Suprapubic skin (tissue), 4 donors: ENCODE data around the gene TMEM225B.

Source experiments
- EP300 ChIP-seq: sonication (generic); formaldehyde crosslinking; IDR thresholded peaks from one replicate; pipeline ENCODE4 v1.6.1; 2017; ENCODE audit warnings: antibody characterized with exemption
- POLR2AphosphoS5 ChIP-seq, 3 donors: sonication (generic); formaldehyde crosslinking; IDR thresholded peaks; one replicate each; pipeline ENCODE4 v1.6.1; 2017; ENCODE audit warnings: antibody characterized with exemption in 3 of 3
- TF ChIP-seq, protein P1 (sequence below), 2 donors: fragments of 200-600 bp in 1 of 2; fragments of 450-650 bp in 1 of 2; sonication (generic) in 1 of 2; IDR thresholded peaks; one replicate each; pipeline ENCODE4 v1.5.1; 2016 to 2019; ENCODE audit warnings: antibody characterized with exemption in 2 of 2, mild to moderate bottlenecking in 1 of 2, moderate library complexity in 1 of 2

DNA sequence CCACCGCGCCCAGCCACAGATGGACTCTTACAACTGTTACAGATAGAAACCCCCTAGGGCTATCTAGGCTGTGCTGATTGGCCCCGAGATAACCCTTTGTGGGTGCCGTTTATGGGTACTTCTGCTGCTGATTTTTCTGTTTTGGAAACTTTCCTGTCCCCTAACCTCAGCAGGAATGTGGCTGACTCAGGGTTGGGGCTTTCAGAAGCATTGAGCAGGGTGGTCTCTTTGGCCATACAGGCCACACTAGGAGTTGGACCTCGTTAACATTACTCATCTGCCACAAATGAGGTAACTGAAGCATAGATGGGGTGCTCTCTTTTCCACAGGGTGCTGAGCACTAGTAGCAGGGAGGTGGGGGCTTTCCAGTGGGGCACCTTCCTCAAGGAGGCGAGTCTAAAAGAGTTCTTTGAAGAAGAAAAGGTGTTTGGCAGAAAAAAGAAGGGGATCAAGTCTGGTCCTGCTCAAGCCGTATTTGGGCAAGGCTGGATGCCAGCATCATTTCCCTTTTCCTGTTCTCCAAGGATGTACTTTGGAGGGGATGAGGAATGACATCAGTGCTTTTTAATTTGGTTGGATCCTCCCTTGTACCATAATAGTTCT, 25.1 kb downstream of the TMEM225B start:
- TF ChIP-seq, protein P1, sequence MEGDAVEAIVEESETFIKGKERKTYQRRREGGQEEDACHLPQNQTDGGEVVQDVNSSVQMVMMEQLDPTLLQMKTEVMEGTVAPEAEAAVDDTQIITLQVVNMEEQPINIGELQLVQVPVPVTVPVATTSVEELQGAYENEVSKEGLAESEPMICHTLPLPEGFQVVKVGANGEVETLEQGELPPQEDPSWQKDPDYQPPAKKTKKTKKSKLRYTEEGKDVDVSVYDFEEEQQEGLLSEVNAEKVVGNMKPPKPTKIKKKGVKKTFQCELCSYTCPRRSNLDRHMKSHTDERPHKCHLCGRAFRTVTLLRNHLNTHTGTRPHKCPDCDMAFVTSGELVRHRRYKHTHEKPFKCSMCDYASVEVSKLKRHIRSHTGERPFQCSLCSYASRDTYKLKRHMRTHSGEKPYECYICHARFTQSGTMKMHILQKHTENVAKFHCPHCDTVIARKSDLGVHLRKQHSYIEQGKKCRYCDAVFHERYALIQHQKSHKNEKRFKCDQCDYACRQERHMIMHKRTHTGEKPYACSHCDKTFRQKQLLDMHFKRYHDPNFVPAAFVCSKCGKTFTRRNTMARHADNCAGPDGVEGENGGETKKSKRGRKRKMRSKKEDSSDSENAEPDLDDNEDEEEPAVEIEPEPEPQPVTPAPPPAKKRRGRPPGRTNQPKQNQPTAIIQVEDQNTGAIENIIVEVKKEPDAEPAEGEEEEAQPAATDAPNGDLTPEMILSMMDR (IDR thresholded peaks at IDR 0.05): no peak
- no peak for TF ChIP-seq POLR2AphosphoS5 (IDR thresholded peaks at IDR 0.05)
- TF ChIP-seq EP300: no peak
